WTC11 (cell line): ENCODE results near the gene EGLN1. TPM values are rescaled to one million over a fixed set of nuclear protein-coding genes. Genes with fewer than 3 reads are reported as not detected.

Experiments
- ATAC-seq: fragments of 200-7000 bp; cut with Tn5 transposase; 2 replicates; pipeline ENCODE4 v1.10.0; 2021; ENCODE audit warnings: mild to moderate bottlenecking, moderate library complexity
- CTCF ChIA-PET: fragments of 300-600 bp; sonication (Branson Sonifier 250); formaldehyde crosslinking; loops from one replicate; lab custom pipeline; 2021; ENCODE audit warnings: antibody characterized with exemption; lab: Charles Lee
- POLR2A ChIA-PET: fragments of 350-600 bp; sonication (Branson Sonifier 250); formaldehyde crosslinking; loops from one replicate; lab custom pipeline; 2021; ENCODE audit warnings: antibody characterized with exemption; lab: Charles Lee
- DNase-seq: peaks from one replicate; pipeline ENCODE4 v3.0.0; 2021; ENCODE audit warnings: low spot score
- H3K27ac Mint-ChIP-seq: 2 replicates; pipeline ENCODE4 v1.8.0; 2021; ENCODE audit warnings: mixed read lengths
- H3K27me3 Mint-ChIP-seq: 2 replicates; pipeline ENCODE4 v1.8.0; 2021; ENCODE audit warnings: low read depth, mild to moderate bottlenecking, moderate library complexity, mixed read lengths
- H3K36me3 Mint-ChIP-seq: 2 replicates; pipeline ENCODE4 v1.8.0; 2021; ENCODE audit warnings: mixed read lengths
- H3K4me1 Mint-ChIP-seq: 2 replicates; pipeline ENCODE4 v1.8.0; 2022; ENCODE audit warnings: mixed read lengths
- H3K4me3 Mint-ChIP-seq: 2 replicates; pipeline ENCODE4 v1.8.0; 2021; ENCODE audit warnings: mild to moderate bottlenecking, moderate library complexity, mixed read lengths
- H3K9me3 Mint-ChIP-seq: 2 replicates; pipeline ENCODE4 v1.8.0; 2021; ENCODE audit warnings: mixed read lengths
- CBFB ChIP-seq: sonication (generic); formaldehyde crosslinking; IDR thresholded peaks from 2 replicates; pipeline ENCODE4 v1.8.1; 2022; ENCODE audit warnings: mild to moderate bottlenecking, low read depth, missing genetic modification reagents
- E2F5 ChIP-seq: sonication (generic); formaldehyde crosslinking; IDR thresholded peaks from 2 replicates; pipeline ENCODE4 v1.8.1; 2022; ENCODE audit warnings: mild to moderate bottlenecking, moderate library complexity, missing genetic modification reagents
- ELF4 ChIP-seq: sonication (generic); formaldehyde crosslinking; IDR thresholded peaks from 2 replicates; pipeline ENCODE4 v1.8.1; 2022; ENCODE audit warnings: low read depth, mild to moderate bottlenecking, moderate library complexity, missing genetic modification reagents
- ESRRA ChIP-seq: sonication (generic); formaldehyde crosslinking; IDR thresholded peaks from 2 replicates; pipeline ENCODE4 v1.8.1; 2022; ENCODE audit warnings: mild to moderate bottlenecking, missing genetic modification reagents, borderline replicate concordance
- JAZF1 ChIP-seq: fragments of 250-450 bp; sonication (Bioruptor Pico); IDR thresholded peaks from 2 replicates; pipeline ENCODE4 v1.9.0; 2021; ENCODE audit warnings: moderate library complexity, mild to moderate bottlenecking, inconsistent platforms
- JUN ChIP-seq: sonication (generic); formaldehyde crosslinking; IDR thresholded peaks from 2 replicates; pipeline ENCODE4 v1.8.0; 2023; ENCODE audit warnings: mild to moderate bottlenecking, missing genetic modification reagents
- KAT7 ChIP-seq: sonication (generic); formaldehyde crosslinking; IDR thresholded peaks from 2 replicates; pipeline ENCODE4 v1.8.1; 2023; ENCODE audit warnings: missing genetic modification reagents, mild to moderate bottlenecking, borderline replicate concordance
- MAX ChIP-seq: sonication (generic); formaldehyde crosslinking; IDR thresholded peaks from 2 replicates; pipeline ENCODE4 v1.8.0; 2022; ENCODE audit warnings: mild to moderate bottlenecking, missing genetic modification reagents
- RELA ChIP-seq: sonication (generic); formaldehyde crosslinking; IDR thresholded peaks from 2 replicates; pipeline ENCODE4 v1.8.1; 2022; ENCODE audit warnings: missing genetic modification reagents, mild to moderate bottlenecking, borderline replicate concordance
- TEAD1 ChIP-seq: sonication (generic); formaldehyde crosslinking; IDR thresholded peaks from 2 replicates; pipeline ENCODE4 v1.8.0; 2022; ENCODE audit warnings: mild to moderate bottlenecking, missing genetic modification reagents
- ZNF138 ChIP-seq: sonication (generic); formaldehyde crosslinking; conservative IDR thresholded peaks from 2 replicates; pipeline ENCODE4 v1.8.1; 2022; ENCODE audit warnings: mild to moderate bottlenecking, moderate library complexity, missing genetic modification reagents
- ZNF263 ChIP-seq: sonication (generic); formaldehyde crosslinking; IDR thresholded peaks from 2 replicates; pipeline ENCODE4 v1.8.1; 2022; ENCODE audit warnings: low read depth, mild to moderate bottlenecking, moderate library complexity, missing genetic modification reagents
- ZNF425 ChIP-seq: fragments of 250-450 bp; sonication (Bioruptor Pico); conservative IDR thresholded peaks from 2 replicates; pipeline ENCODE4 v1.9.0; 2021; ENCODE audit warnings: mild to moderate bottlenecking
- total RNA-seq: library from RNA; stranded (reverse); gene quantifications from 3 replicates; pipeline ENCODE4 v1.2.3, GENCODE V29; 2021
- TF ChIP-seq, protein P1 (sequence below): sonication (generic); formaldehyde crosslinking; IDR thresholded peaks from 2 replicates; pipeline ENCODE4 v1.8.0; 2023; ENCODE audit warnings: mild to moderate bottlenecking, missing genetic modification reagents
- TF ChIP-seq, protein P2 (sequence below): sonication (generic); formaldehyde crosslinking; IDR thresholded peaks from 2 replicates; pipeline ENCODE4 v1.8.0; 2022; ENCODE audit warnings: mild to moderate bottlenecking, missing genetic modification reagents
- TF ChIP-seq, protein P3 (sequence below): sonication (generic); formaldehyde crosslinking; IDR thresholded peaks from 2 replicates; pipeline ENCODE4 v1.8.1; 2023; ENCODE audit warnings: mild to moderate bottlenecking, moderate library complexity, missing genetic modification reagents
- TF ChIP-seq, protein P4 (sequence below): fragments of 250-450 bp; sonication (Bioruptor Pico); IDR thresholded peaks from 2 replicates; pipeline ENCODE4 v1.9.0; 2021; ENCODE audit warnings: mild to moderate bottlenecking

The EGLN1 gene
- total RNA-seq, 1 experiment from 2014 or later: 13.7 TPM

DNA sequence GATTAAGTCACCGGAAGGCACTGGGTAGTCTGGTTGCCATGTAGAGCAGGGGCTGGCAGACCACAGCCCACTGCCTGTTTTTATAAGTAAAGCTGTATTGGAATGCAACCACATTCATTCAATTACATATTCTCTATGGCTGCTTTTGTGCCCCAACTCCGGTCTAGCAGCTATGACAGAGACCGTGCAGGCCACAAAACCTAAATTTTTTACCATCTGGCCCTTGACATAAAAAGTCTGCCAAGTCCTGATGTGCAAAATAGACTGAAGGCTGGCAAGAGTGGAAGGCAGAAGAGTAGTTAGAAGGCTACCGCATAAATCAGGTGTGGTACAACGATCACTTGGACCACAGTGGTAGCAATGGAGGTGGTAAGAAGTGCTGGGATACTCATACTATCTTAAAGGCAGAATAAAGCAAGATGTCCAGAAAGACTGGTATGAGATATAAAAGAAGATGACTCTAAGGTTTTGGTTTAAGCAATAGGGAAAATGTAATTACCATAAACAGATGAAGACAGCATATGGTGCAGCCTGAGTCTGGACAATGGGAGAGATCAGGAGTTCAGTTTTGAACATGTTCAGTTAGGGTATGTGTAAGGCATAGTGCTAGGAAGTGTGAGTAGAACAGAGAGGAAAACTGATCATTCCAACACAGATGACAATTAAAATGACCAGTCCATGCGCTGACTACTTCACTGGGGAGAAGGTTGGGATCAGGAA is 37.2 kb downstream of the EGLN1 start:
- H3K27me3 Mint-ChIP-seq: no peaks in the 10 kb centered on the region

More for the DNA sequence above, 37.2 kb downstream of the EGLN1 start:
- DNase-seq: no peak
- H3K4me3 Mint-ChIP-seq: no peak overlapping the region
- H3K9me3 Mint-ChIP-seq: no peaks in the 10 kb centered on the region
- H3K36me3 Mint-ChIP-seq: no peaks in the 10 kb centered on the region
- CTCF ChIA-PET: no interaction called here
- no peak for ATAC-seq
- no peak overlapping the region for H3K27ac Mint-ChIP-seq
- TF ChIP-seq KAT7: no peak
- TF ChIP-seq CBFB (CRISPR knock-in tag): no peak
- TF ChIP-seq JUN (CRISPR knock-in tag): no peak
- TF ChIP-seq JAZF1 (CRISPR knock-in tag): no peak
- TF ChIP-seq, protein P1, sequence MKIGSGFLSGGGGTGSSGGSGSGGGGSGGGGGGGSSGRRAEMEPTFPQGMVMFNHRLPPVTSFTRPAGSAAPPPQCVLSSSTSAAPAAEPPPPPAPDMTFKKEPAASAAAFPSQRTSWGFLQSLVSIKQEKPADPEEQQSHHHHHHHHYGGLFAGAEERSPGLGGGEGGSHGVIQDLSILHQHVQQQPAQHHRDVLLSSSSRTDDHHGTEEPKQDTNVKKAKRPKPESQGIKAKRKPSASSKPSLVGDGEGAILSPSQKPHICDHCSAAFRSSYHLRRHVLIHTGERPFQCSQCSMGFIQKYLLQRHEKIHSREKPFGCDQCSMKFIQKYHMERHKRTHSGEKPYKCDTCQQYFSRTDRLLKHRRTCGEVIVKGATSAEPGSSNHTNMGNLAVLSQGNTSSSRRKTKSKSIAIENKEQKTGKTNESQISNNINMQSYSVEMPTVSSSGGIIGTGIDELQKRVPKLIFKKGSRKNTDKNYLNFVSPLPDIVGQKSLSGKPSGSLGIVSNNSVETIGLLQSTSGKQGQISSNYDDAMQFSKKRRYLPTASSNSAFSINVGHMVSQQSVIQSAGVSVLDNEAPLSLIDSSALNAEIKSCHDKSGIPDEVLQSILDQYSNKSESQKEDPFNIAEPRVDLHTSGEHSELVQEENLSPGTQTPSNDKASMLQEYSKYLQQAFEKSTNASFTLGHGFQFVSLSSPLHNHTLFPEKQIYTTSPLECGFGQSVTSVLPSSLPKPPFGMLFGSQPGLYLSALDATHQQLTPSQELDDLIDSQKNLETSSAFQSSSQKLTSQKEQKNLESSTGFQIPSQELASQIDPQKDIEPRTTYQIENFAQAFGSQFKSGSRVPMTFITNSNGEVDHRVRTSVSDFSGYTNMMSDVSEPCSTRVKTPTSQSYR (CRISPR knock-in tag): no peak
- TF ChIP-seq ZNF425 (CRISPR knock-in tag): no peak
- TF ChIP-seq ZNF263 (CRISPR knock-in tag): no peak
- TF ChIP-seq RELA (CRISPR knock-in tag): no peak
- no peak for TF ChIP-seq ESRRA (CRISPR knock-in tag)
- TF ChIP-seq ELF4 (CRISPR knock-in tag): no peak
- TF ChIP-seq, protein P2, sequence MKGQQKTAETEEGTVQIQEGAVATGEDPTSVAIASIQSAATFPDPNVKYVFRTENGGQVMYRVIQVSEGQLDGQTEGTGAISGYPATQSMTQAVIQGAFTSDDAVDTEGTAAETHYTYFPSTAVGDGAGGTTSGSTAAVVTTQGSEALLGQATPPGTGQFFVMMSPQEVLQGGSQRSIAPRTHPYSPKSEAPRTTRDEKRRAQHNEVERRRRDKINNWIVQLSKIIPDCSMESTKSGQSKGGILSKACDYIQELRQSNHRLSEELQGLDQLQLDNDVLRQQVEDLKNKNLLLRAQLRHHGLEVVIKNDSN (CRISPR knock-in tag): no peak
- TF ChIP-seq ZNF138: no peak
- TF ChIP-seq, protein P3, sequence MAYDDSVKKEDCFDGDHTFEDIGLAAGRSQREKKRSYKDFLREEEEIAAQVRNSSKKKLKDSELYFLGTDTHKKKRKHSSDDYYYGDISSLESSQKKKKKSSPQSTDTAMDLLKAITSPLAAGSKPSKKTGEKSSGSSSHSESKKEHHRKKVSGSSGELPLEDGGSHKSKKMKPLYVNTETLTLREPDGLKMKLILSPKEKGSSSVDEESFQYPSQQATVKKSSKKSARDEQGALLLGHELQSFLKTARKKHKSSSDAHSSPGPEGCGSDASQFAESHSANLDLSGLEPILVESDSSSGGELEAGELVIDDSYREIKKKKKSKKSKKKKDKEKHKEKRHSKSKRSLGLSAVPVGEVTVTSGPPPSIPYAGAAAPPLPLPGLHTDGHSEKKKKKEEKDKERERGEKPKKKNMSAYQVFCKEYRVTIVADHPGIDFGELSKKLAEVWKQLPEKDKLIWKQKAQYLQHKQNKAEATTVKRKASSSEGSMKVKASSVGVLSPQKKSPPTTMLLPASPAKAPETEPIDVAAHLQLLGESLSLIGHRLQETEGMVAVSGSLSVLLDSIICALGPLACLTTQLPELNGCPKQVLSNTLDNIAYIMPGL: no peak
- TF ChIP-seq TEAD1 (CRISPR knock-in tag): no peak
- TF ChIP-seq, protein P4, sequence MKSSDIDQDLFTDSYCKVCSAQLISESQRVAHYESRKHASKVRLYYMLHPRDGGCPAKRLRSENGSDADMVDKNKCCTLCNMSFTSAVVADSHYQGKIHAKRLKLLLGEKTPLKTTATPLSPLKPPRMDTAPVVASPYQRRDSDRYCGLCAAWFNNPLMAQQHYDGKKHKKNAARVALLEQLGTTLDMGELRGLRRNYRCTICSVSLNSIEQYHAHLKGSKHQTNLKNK (CRISPR knock-in tag): no peak
- no peak for TF ChIP-seq E2F5 (CRISPR knock-in tag)
- TF ChIP-seq MAX (CRISPR knock-in tag): no peak
- TF ChIP-seq, all 79 proteins: peak for 0
- H3K4me1 Mint-ChIP-seq: peaks cover 2% of the 10 kb centered on the region
- POLR2A ChIA-PET: no interaction called here
